HG03064 (cell line): Measurements from ENCODE around the gene PRKCE.

Experiments used
- ATAC-seq: cut with Tn5 transposase; IDR thresholded peaks from one replicate; pipeline ENCODE4 v1.9.1; 2021; ENCODE audit warnings: low read depth; ENCODE audit not compliant: unreplicated experiment

Gene PRKCE

DNA sequence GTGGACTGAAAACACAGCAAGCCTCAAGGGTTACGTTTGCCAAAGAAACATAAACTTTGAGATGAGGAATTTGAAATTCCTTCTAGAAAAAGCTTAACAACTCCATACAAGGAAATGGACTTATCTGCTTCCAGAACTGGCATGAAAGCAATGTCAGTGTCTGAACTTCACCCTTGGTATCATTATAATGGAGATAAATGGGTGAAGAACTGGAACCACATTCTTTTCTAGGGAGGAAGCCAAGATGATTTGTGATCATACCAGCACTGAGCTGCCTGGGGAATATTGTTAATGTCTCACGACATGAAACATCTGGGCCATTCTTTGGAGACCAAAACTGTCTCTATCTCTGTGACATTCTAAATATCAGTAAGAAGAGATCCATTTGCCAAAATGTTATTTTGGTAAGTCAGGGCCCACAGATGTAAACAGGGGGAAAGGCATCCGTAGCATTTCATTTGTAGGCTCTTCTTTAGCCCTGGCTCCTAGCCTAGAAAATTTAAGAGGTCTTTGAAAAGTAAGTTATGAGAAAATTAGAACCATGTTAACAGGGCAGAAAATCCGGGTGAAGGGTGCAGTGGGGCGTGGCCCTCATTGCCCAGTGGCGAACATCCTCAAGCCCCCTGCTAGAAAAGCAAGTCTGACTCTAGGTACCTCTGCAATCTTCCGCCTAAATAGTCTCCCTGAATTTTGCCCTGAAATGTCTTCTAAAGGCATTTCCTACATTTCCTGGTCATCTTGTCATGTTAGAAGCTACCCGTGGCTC lies 350.4 kb downstream of the PRKCE start:
- no peak for ATAC-seq

DNA sequence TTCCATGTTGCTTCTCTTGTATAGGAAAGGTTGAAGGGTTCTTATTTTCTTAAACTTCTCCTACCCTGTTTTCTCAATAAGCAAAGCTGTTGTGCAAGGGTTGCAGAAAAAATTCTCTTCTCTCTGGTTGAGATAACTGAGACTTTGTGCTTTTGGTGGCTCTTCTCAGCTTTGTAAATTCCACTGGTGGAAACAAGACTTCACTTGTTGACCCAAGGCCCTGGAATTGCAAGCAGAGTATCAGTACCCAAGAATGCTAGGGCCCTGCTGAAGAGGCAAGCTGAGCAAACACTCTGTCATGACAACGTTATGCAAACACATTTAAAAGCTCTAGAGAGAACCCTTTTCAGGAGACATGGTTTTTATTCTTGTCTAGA lies 351.0 kb downstream of the PRKCE start:
- no peak for ATAC-seq

DNA sequence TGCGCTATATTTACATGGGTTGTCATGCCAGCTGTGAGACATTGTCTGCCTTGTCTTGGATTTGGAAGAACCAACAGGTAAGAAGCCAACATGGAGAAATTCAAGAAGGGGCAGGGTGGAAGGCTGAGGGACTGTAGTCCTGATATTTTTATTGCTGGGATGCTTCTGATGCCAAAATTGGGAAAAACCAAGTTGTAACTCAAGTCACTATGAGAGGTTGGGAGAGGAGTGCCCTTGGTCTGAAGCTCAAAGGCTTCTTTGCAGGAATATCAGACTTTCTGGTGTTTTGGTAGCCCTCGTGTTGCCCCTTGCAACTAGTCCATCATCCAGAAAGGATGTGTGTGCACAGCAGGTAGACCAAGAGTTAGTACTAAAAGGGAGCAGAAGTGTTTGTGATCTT lies 351.5 kb downstream of the PRKCE start:
- no peak for ATAC-seq

DNA sequence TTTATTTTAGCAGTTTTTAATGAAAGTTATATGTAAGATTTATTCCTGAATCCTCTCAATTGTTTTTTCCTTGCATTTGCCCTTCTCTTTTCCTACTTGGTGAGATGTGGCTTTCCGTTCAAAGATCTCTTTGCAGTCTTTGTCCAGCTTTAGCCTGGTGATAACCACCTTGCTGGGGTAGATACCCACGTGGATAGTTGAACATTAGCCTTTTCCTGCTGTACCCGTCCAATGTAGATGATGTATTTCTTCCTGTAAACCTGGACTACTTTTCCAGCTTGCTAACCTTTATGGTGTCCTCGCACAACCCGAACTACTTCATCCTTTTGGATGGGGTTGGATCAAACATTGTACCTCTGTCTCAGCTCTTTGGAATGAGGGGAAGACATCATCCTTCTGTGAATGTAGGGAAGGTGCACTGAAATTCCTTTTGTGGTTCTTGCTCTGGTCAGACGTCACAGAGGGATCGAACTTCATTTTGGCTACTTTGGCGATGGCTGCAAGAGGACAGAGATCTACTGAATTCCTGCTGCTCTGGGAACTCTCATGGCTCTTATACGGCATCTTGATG lies 352.5 kb downstream of the PRKCE start:
- ATAC-seq = no peak

DNA sequence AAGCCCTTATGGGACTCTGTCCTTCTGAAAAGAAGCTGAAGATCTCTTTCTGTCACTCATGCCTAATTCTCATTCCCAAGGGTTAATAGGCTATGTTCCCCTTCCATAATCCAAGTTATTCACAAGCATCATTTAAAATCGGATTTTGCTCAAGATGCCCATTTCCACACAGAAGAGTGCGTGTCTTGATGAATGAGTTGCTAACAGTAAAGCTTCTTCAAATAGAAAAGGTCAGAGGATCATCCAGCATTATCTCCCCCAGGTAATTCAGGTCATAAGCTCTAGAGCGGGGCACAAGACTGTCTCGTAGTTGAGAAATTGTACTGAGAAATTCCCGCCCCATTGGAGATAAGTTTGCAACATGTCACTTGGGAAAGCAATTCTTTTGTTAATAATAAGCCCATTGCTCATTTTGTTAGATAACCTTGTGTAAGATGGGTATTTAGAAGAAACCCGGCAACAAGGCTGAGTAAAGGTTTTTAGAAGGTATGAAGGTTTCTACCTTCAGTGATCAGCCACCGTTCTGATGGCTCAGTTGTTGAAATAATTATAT lies 355.1 kb downstream of the PRKCE start:
- ATAC-seq = no peak

DNA sequence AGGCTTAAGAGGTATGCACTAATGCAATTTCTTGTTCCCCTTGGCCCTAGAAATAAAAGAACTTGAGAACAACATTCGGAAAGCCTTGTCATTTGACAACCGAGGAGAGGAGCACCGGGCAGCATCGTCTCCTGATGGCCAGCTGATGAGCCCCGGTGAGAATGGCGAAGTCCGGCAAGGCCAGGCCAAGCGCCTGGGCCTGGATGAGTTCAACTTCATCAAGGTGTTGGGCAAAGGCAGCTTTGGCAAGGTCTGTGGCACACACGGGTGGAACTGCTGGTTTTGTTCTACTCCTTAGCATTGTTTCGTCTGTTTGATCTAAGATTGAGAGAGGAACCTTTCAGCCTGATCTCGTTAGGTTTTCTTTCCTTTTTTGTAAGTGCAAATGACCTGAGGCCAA lies 355.9 kb downstream of the PRKCE start:
- ATAC-seq = no peak

DNA sequence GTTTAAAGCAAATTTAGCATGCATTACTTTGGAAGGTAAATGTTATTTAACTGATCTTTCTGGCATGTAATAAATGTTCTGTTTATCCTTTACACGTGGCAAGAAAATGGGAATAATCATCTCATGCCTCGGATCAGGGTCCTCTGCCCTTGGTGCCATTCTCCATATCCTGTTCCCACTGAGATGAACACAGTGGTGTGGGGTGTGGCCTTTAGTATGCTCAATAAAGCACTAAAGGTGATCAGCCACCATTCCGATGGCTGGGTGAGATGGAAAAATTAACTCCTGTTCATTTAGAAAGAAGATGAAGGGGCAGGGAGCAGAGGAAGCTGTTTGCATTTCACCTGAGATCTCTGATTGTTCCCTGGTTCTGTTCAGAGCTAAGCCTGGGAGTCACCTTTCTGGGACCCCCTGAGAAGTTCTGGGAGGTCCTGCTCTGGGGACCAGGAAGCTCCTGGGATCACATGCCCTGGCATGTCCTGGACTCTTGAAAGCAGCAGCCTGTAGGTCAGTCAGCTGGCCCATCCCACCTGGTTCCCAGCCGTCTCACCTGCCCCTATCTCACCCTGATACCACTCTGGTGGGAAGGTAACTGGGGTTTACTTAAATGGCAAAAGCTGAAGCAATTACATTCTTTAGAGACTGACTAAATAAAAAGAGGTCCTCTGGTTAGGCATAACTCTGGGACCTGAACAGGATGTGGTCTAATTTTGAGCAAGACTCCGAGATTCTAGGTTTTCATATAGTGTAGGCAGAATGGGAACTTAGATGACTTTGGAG lies 356.8 kb downstream of the PRKCE start:
- no peak for ATAC-seq

DNA sequence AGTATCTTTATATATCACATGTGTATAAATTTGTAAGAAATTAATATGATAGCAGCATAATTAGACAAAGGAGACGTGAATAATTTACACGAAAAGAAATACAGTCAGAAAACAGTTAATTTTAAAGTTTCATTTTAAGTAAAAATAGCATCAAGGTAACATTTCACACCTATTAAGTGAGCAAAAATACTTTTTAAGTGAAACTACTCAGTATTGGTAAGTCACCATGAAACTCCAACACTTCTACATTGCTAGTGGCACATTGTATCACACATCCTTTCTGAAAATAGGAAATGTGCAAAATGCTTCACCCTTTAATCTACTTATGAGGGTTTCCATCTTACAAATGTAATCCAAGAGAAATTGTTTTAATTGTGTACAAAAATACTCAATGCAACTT lies 357.8 kb downstream of the PRKCE start:
- ATAC-seq = no peak

DNA sequence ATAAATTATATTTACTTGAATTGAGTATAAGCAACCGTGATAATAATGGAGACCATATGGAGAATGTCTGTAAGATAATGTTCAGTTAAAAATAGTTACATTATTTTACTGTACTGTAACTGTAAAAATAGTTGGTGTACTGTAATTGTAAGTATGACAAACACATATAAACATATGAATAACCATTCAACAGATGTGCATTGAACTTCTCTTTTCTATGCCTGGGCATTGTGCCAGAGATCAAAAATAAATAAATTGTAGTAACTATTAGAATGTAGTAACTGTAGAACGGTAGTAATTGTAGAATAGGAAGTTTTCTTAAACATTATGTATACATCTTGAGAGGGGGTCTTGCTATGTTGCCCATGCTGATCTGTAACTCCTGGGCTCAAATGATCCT lies 358.3 kb downstream of the PRKCE start:
- ATAC-seq = no peak

DNA sequence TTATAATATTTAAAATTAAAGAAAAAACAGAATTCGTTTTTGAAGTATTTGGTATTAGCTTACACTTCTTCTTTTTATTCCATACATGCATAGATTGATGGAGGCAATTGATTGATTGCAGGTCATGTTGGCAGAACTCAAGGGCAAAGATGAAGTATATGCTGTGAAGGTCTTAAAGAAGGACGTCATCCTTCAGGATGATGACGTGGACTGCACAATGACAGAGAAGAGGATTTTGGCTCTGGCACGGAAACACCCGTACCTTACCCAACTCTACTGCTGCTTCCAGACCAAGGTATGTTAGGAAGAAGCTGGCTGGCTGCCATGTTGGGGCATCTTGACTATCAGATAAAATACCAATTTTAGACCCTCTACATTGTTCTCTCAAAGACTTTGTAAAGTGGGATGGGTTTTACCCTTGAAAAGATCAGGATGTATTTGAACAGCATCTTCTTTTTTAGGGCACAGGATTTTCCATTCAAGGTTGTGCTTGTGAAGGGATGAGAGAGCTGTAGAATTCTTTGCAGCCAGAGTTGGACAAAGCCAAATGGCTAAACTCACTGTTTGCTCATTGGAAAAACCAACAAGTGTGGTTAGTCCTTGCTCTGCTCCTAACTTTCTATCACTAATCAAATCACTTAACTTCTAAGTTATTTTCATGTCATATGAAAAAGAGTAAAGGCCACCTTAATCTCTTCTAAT lies 358.9 kb downstream of the PRKCE start:
- no peak for ATAC-seq

DNA sequence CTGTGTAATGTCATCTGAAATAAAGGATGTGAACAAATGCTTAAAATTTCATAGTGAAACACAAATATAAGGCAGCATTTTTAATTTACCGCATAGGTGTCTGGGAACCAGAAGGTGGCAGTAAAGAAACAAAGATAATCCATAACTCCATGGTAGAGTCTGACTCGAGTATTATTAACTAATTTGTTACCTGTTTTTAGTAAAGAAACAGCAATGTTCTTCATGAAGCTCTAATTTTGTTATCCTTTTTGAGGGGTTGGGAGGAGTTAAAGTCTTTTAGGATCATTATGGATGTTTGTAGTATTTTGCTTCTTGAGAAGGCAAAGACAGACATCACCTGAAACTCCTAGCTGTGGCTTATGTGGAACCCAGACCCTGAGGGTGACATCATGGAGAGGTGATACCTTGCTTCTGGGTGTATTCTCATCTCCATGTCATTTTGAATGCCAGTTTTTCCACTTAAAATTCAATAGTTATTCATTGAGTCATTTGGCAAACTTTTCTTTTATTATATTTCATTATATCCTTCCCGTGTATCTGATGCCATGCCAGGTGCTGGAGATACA lies 359.5 kb downstream of the PRKCE start:
- no peak for ATAC-seq

DNA sequence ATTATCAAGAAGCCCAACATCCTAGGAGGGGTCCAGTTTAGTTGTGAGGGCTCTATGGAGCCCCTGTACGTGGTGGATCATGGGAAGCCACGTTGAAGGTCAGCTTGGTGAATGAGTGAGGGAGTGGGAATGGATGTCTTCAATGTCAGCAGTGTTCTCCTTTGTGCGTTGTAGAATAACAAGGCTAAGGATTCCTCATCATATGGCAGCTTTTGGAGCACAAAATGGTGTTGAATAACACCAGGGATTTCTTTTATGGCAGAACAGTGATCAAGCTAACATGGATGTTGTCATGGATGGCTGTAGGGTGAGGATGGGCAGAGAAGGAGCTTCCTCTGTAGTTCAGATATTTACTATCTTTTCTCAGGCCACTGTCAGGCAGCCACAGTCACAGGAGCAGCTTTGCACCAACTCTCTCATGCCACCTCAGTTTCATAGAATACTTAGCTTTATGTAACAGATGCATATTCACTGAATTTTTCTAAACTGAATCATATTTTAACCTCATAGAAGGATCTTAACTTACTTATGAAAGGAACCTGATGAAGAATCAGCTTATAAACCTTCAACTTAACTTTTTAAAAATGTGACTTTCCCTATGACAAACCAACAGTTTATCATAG lies 361.3 kb downstream of the PRKCE start:
- ATAC-seq = no peak

DNA sequence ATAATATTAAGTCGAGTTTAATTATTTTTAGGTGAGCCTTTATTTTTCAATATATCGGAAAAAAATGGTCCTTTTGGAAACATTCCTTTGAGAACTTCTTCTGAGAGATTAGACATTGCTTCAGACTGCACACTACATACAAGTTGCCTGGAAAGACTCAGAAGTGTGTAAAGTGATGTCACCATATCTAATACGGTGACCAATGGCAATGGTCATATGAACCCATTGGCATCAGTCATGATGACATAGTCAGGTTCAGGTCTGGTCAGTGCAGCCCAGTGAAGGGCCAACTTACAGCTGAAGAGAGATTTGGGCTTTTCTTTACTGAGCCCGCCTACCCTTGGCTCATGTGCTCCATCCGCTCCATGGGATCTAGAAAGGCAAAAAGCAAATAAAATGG lies 362.3 kb downstream of the PRKCE start:
- no peak for ATAC-seq

DNA sequence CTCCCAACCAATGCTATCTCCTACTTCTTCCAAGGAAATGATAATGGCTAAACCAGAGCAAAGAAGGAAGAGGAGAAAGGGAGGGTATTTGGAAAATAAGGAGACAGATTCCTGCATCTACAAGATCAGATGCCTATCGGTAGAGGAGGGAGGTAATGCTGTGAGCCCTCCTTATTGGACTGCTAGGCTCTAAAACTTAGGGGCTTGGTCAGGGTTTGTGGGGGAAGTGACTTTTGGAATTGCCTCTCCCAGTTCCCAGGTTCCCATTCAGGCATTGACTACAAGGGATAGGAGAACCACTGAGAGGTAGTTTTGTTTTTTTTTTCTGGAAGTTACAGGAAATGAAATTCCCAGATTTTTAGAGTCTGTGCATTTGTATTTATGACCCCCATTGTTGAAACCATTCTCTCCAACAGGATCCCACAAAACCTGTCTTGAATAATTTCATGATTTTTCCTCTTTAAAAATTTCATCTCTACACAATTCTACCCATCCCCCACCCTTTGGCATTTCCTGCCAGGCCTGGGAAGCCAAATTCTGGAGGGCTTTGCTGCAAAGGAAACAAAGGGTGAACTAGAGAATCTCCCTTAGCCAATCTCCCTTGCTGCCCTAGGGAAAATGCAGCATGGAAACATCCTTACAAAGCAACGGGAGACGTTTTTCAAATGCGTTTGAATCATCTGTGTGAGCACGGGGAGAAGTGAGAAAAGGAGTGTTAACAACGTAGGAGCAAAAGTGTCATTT lies 363.6 kb downstream of the PRKCE start:
- ATAC-seq = no peak

DNA sequence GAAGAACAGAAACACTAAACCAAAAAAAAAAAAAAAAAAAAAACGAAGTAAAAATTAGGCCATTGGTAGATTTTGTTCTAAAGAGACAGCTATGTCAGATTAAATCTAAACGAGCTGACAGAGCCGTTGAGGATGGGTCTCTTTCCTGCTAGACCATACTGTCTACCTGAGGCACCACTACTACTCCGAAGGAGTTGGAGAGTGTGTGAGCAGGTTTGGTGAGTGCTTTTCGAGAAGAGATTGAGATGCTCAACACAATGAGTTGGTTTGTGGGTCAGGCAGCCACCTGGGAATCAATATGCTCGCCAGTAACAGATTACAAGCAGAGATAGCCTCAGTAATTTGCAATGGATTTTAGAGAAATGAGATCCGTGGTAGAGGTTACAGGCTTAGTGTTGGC lies 364.2 kb downstream of the PRKCE start:
- no peak for ATAC-seq

DNA sequence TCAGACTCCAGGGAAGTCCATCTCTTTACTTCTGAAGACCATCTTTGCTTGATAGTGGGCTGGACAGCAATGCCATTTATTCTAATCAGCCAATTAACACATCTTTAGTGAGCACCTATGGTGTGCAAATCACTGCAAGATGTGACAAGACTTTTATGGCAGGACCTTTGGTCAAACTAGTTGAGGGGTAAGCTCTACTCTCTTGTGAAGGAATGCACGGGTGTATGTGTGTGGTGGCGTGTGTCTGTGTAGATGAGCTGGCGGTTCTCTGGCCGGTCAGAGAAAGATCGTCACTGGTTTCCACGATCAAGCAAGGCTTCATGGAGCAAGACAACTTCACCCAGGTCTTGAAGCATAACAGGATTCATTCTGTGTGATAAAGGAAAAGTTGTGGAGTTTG lies 364.6 kb downstream of the PRKCE start:
- no peak for ATAC-seq

DNA sequence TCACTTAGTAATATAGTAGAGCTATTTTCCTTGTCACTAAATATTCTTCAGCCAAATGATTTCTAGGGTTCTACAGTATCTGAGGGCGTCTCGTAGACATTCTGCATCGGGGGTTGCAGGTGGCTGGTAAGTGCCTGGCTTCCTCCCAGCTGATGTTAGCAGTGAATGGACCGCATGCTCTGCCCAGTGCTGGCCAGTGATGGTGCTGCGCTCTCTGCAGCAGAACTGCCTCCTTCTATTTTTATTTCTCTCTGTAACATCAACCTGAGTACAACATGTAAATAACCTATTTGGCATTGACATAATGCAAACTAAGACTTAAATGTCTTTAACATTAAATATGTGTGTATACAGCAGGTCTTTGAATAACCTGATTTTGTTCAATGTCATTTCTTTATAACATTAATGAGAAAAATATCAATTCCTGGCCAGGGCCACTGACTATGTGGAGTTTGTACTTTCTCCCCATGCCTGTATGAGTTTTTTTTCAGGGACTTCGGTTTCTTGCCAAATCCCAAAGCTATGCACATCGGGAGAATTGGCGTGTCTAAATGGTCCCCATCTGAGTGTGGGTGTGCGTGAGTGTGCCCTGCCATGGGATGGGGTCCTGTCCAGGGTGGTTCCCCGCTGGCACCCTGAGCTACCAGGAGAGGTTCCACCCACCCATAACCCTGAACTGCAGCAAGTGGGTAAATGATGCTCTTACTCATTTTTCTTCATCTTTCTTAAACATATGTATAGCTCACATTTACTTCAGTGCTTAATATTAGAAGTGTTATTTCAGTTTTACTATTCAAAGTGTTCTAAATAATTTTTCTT lies 367.5 kb downstream of the PRKCE start:
- no peak for ATAC-seq

DNA sequence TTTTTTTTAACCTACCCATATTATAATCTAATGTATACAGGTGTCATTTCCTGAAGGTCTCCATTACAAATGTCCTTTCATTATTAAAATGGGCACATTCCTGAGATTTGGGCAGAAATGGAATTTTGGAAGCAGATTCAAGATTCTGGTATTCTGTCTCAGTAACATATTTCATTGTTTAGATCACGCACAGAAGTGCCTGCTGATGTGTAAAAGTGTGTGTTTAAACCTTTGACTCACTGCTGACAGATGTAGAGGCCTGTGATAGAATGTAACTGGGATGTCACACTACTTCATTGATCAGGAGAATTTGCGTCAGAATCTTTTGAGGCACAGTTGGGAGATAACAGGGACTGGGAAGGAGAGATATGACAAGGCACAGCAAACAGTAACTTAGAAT lies 368.9 kb downstream of the PRKCE start:
- ATAC-seq = no peak
